H1 (cell line): Measurements from ENCODE around the gene MIEN1. TPM values are rescaled to one million over a fixed set of nuclear protein-coding genes. Genes with fewer than 3 reads are reported as not detected.

ENCODE experiments used
- CTCF ChIP-seq, 3 experiments: IDR thresholded peaks; 1 replicate in 2 of 3; 2 replicates in 1 of 3; pipeline versions ENCODE4 v1.5.1 to v1.6.1; 2011; ENCODE audit warnings: low read length in 3 of 3, mild to moderate bottlenecking in 3 of 3, inconsistent platforms in 2 of 3, low read depth in 1 of 3, moderate library complexity in 1 of 3; ENCODE audit not compliant: insufficient read depth in 1 of 3; ENCODE audit errors: control extremely low read depth in 1 of 3
- RBBP5 ChIP-seq: IDR thresholded peaks from 2 replicates; pipeline ENCODE4 v1.7.1; 2012; ENCODE audit warnings: low read depth, mild to moderate bottlenecking, inconsistent platforms, low read length, moderate library complexity, borderline replicate concordance
- polyA plus RNA-seq, 7 experiments: library from polyadenylated mRNA; depleted of rRNA in 3 of 7; stranded (reverse) in 5 of 7; unstranded in 2 of 7; fragments of >200 nt in 5 of 7; fragments of 200-250 nt in 2 of 7; gene quantifications; 1 replicate in 5 of 7; 2 replicates in 1 of 7; 4 replicates in 1 of 7; pipeline versions ENCODE4 v1.2.1 to v1.2.3, GENCODE V29; 2011 to 2013; ENCODE audit warnings: missing spikeins in 2 of 7, mixed read lengths in 2 of 7
- total RNA-seq: library from RNA; stranded (reverse); fragmentation: NEBNext Ultra II Directional; extraction: Animal tissue kit (Norgen Biotek cat#: 25700); gene quantifications from 2 replicates; pipeline ENCODE4 v1.2.1, GENCODE V29; 2021

Gene MIEN1
- total and polyA plus RNA-seq, 2 of the 8 experiments (the other 6 are each of a cell fraction or from before 2014, with no cell fraction given) = 29.6 to 54.9 TPM

GRCh38 chr17:39753514-39754160, 23.3 kb upstream of the MIEN1 start (continued):
- TF ChIP-seq CTCF (IDR thresholded peaks at IDR 0.05; ENCODE audit: control extremely low read depth in 1 of 3, insufficient read depth in 1 of 3, low read depth in 1 of 3, low read length in 3 of 3) (peak in 1 of 3 experiments; percentile 2; a peak in 1 of 4 replicates), RBBP5 (peak; percentile 28; the same call in 1 of the 2 replicates)
